Adrenal gland (tissue), 5 donors: ENCODE results near the gene ZER1.

Experiments used
- POLR2A ChIP-seq, 2 donors: fragments of 450-650 bp; IDR thresholded peaks; one replicate each; pipeline ENCODE4 v1.6.1; 2017; ENCODE audit warnings: antibody characterized with exemption in 2 of 2, mild to moderate bottlenecking in 2 of 2, moderate library complexity in 1 of 2
- TF ChIP-seq, protein P1 (sequence below), 6 experiments: fragments of 450-650 bp in 4 of 6; fragments of 200-600 bp in 2 of 6; sonication (generic) in 1 of 6; IDR thresholded peaks; 1 replicate in 5 of 6; 2 replicates in 1 of 6; pipeline versions ENCODE4 v1.5.1 to v1.8.0; 2016 to 2021; ENCODE audit warnings: antibody characterized with exemption in 6 of 6, mild to moderate bottlenecking in 2 of 6, moderate library complexity in 1 of 6
- donor health status: DM: no; HTN: no; CAD: no.

DNA sequence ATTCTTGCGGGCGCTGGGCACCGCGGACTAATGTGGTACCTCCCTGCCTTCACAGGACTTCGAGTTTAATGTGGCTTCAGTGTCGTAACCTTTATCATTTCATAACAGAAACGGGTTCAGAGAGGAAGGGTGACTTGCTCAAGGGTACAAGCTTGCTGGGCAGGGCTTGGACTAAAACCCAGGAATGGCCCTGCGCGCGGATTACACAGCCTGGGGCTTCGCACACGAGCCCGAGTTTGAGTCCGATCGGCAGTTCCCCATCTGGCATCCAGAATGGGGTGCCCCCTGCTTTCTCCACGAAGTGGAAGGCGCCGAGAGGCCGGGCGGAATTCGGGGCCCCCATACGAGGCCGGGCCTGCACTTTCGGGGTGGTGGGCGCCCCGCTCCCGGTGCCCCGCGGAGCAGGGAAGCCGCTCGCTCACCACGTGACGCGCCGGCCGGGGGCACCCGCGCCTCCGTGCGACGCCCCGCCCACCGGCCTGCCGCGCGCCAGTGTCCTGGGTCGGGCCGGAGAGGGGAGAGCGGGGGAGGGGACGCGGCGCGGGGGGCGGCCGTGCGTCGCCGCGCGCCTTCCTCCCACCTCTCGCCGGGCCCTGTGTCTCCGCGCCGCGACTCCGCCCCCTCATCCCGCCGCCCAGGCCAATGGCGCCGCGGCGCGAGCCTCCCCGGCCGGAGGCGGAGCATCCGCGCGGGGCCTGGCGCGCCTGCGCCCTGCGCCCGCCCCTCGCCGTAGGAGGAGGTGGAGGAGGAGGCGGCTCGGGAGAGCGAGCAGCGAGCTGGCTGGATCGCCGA lies 83.0 kb downstream of the ZER1 start, which contains the start of gene SET:
- TF ChIP-seq, protein P1, sequence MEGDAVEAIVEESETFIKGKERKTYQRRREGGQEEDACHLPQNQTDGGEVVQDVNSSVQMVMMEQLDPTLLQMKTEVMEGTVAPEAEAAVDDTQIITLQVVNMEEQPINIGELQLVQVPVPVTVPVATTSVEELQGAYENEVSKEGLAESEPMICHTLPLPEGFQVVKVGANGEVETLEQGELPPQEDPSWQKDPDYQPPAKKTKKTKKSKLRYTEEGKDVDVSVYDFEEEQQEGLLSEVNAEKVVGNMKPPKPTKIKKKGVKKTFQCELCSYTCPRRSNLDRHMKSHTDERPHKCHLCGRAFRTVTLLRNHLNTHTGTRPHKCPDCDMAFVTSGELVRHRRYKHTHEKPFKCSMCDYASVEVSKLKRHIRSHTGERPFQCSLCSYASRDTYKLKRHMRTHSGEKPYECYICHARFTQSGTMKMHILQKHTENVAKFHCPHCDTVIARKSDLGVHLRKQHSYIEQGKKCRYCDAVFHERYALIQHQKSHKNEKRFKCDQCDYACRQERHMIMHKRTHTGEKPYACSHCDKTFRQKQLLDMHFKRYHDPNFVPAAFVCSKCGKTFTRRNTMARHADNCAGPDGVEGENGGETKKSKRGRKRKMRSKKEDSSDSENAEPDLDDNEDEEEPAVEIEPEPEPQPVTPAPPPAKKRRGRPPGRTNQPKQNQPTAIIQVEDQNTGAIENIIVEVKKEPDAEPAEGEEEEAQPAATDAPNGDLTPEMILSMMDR (IDR thresholded peaks at IDR 0.05) = no peak
- peak; percentile 90 to 96 for TF ChIP-seq POLR2A (IDR thresholded peaks at IDR 0.05)
